B cell (primary cell): ENCODE measurements around the gene ASB2. TPM values are rescaled to one million over a fixed set of nuclear protein-coding genes. Genes with fewer than 3 reads are reported as not detected.

ENCODE experiments used
- ATAC-seq: fragments of 200-7000 bp; cut with Tn5 transposase; one replicate; pipeline ENCODE4 v1.10.0; 2021; ENCODE audit warnings: low read depth, mild to moderate bottlenecking, moderate number of reproducible peaks, moderate library complexity
- CTCF ChIA-PET: fragments of 350-600 bp; sonication (Branson Sonifier 250); formaldehyde crosslinking; loops from one replicate; lab custom pipeline; 2021; ENCODE audit warnings: antibody characterized with exemption, inconsistent platforms; lab: Charles Lee
- POLR2A ChIA-PET: fragments of 350-600 bp; sonication (Branson Sonifier 250); formaldehyde crosslinking; loops from one replicate; lab custom pipeline; 2021; ENCODE audit warnings: antibody characterized with exemption; lab: Charles Lee
- DNase-seq: peaks from one replicate; pipeline ENCODE4 v3.0.0; 2013
- H2AFZ ChIP-seq: 2 replicates; pipeline ENCODE4 v1.6.1; 2012; ENCODE audit warnings: mild to moderate bottlenecking, low read depth, low read length; ENCODE audit not compliant: insufficient read depth, poor library complexity, severe bottlenecking
- H3K27ac ChIP-seq, 2 donors: 1 replicate in 1 of 2; 2 replicates in 1 of 2; pipeline ENCODE4 v1.5.1; 2012 to 2013; ENCODE audit warnings: low read length in 2 of 2, mild to moderate bottlenecking in 2 of 2, moderate library complexity in 1 of 2
- H3K27me3 ChIP-seq, 4 experiments: fragments of 200-600 bp in 1 of 4; sonication (generic) in 1 of 4; replicated peaks in 1 of 4; 1 replicate in 2 of 4; 2 replicates in 2 of 4; pipeline versions ENCODE4 v1.6.1 to v1.7.0; 2013 to 2016; ENCODE audit warnings: low read length in 3 of 4, mild to moderate bottlenecking in 2 of 4, mixed read lengths in 1 of 4, moderate library complexity in 1 of 4; ENCODE audit not compliant: insufficient read depth in 4 of 4, control insufficient read depth in 3 of 4; ENCODE audit errors: control extremely low read depth in 1 of 4
- H3K36me3 ChIP-seq, 2 experiments: replicated peaks in 1 of 2; 1 replicate in 1 of 2; 2 replicates in 1 of 2; pipeline versions ENCODE4 v1.6.1 to v1.7.1; 2013; ENCODE audit warnings: low read length in 1 of 2; ENCODE audit not compliant: insufficient read depth in 2 of 2, control insufficient read depth in 1 of 2; ENCODE audit errors: control extremely low read depth in 1 of 2, extremely low read depth in 1 of 2
- H3K4me1 ChIP-seq, 2 donors: fragments of 200-600 bp in 1 of 2; sonication (generic) in 1 of 2; 1 replicate in 1 of 2; 2 replicates in 1 of 2; pipeline versions ENCODE4 v1.5.1 to v1.6.1; 2013 to 2017; ENCODE audit warnings: low read length in 2 of 2; ENCODE audit not compliant: control insufficient read depth in 2 of 2, insufficient read depth in 2 of 2
- H3K4me2 ChIP-seq: replicated peaks from 2 replicates; pipeline ENCODE3; 2012; ENCODE audit warnings: mild to moderate bottlenecking, low read depth, low read length; ENCODE audit not compliant: poor library complexity, severe bottlenecking
- H3K4me3 ChIP-seq, 5 experiments: fragments of 200-600 bp in 1 of 5; sonication (generic) in 1 of 5; 1 replicate in 3 of 5; 2 replicates in 2 of 5; pipeline versions ENCODE4 v1.5.1 to v1.7.0; 2011 to 2016; ENCODE audit warnings: low read length in 4 of 5, mild to moderate bottlenecking in 4 of 5, low read depth in 2 of 5, control low read depth in 1 of 5, moderate library complexity in 1 of 5; ENCODE audit not compliant: insufficient read depth in 1 of 5; ENCODE audit errors: control extremely low read depth in 1 of 5, extremely low read depth in 1 of 5
- H3K79me2 ChIP-seq: fragments of 200-600 bp; sonication (generic); one replicate; pipeline ENCODE4 v1.6.0; 2016; ENCODE audit warnings: low read length; ENCODE audit not compliant: control insufficient read depth, insufficient read depth
- H3K9ac ChIP-seq: fragments of 200-600 bp; sonication (generic); 2 replicates; pipeline ENCODE4 v1.6.1; 2017; ENCODE audit warnings: mild to moderate bottlenecking, low read length, moderate library complexity
- H3K9me3 ChIP-seq, 3 donors: one replicate each; pipeline versions ENCODE4 v1.6.1 to v1.7.1; 2013; ENCODE audit warnings: low read length in 2 of 3; ENCODE audit not compliant: control insufficient read depth in 2 of 3, insufficient read depth in 1 of 3; ENCODE audit errors: control extremely low read depth in 1 of 3
- H4K20me1 ChIP-seq: 2 replicates; pipeline ENCODE4 v1.6.0; 2012; ENCODE audit warnings: mild to moderate bottlenecking, low read length; ENCODE audit not compliant: insufficient read depth, control insufficient read depth, poor library complexity, severe bottlenecking
- H3K27ac Mint-ChIP-seq: one replicate; pipeline ENCODE4 v1.8.0; 2021; ENCODE audit warnings: mixed read lengths
- H3K27me3 Mint-ChIP-seq: one replicate; pipeline ENCODE4 v1.8.0; 2021; ENCODE audit warnings: mixed read lengths
- H3K4me1 Mint-ChIP-seq: one replicate; pipeline ENCODE4 v1.8.0; 2021; ENCODE audit warnings: mixed read lengths
- H3K4me3 Mint-ChIP-seq: one replicate; pipeline ENCODE4 v1.8.0; 2021; ENCODE audit warnings: mixed read lengths
- H3K9me3 Mint-ChIP-seq: one replicate; pipeline ENCODE4 v1.8.0; 2022; ENCODE audit warnings: mixed read lengths; ENCODE audit not compliant: insufficient read depth
- EZH2 ChIP-seq: IDR thresholded peaks from 2 replicates; pipeline ENCODE4 v1.6.1; 2012; ENCODE audit warnings: borderline replicate concordance, low read depth, mild to moderate bottlenecking, moderate library complexity, low read length; ENCODE audit not compliant: insufficient read depth, poor library complexity, severe bottlenecking
- WGBS: methylation state at CpG from one replicate; pipeline ENCODE4 v1.1.5; 2013; ENCODE audit warnings: missing lambda C conversion rate; ENCODE audit not compliant: insufficient coverage; 5-methylcytosine and 5-hydroxymethylcytosine counted together
- intact Hi-C: fragments of 100-400 bp; cut with micrococcal nuclease; formaldehyde crosslinking; loops from one replicate; pipeline ENCODE4 v1.10.0; 2022
- polyA plus RNA-seq: library from polyadenylated mRNA; depleted of rRNA; stranded (reverse); fragments of >200 nt; gene quantifications from 2 replicates; pipeline ENCODE4 v1.2.3, GENCODE V29; 2012
- total RNA-seq, 2 donors: library from RNA; stranded (reverse); fragments of 120-200 nt in 1 of 2; gene quantifications; 1 replicate in 1 of 2; 2 replicates in 1 of 2; pipeline versions ENCODE4 v1.2.3 to v1.2.4, GENCODE V29; 2013 to 2022
- TF ChIP-seq, protein P1 (sequence below): fragments of 200-600 bp; IDR thresholded peaks from one replicate; pipeline ENCODE4 v1.8.0; 2022; ENCODE audit warnings: antibody characterized with exemption, mild to moderate bottlenecking

ASB2 gene
- total and polyA plus RNA-seq, 2 donors (not counting 1 experiment from before 2014, with no cell fraction given), result 1.5 to 2.7 TPM

GRCh38 chr14:93940437-93940836, 35.9 kb downstream of the ASB2 start:
- no peak overlapping the region for H3K4me3 ChIP-seq
- H2AFZ ChIP-seq, result no peak overlapping the region
- ChIA-PET CTCF (interaction anchor here (0.9 to 22.1 kb wide), 15 partner anchors 17 to 827 kb away, joined by 3 to 1036 read pairs (median 9); partner anchors contain the start of genes ASB2, CCDC197, DDX24 and IFI27L1), POLR2A (interaction anchor here (0.8 to 3.1 kb wide), 6 partner anchors 22 to 59 kb away, joined by 3 to 25 read pairs (median 4); no protein-coding TSS in a partner anchor)
- no peak overlapping the region for H3K27ac ChIP-seq
- DNase-seq, result no peak
- H4K20me1 ChIP-seq, result no peaks in the 10 kb centered on the region
- WGBS, result 91% methylated on average over 6 of the region's 6 CpGs
- no peak overlapping the region for H3K4me2 ChIP-seq
- H3K9me3 ChIP-seq, result peaks cover 0 to 3% (median 0%) of the 10 kb centered on the region in 3 donors
- no peak overlapping the region for H3K27ac Mint-ChIP-seq
- no peaks in the 10 kb centered on the region for H3K9me3 Mint-ChIP-seq
- H3K9ac ChIP-seq, result no peak overlapping the region
- no peaks in the 10 kb centered on the region for H3K36me3 ChIP-seq
- no peaks in the 10 kb centered on the region for H3K79me2 ChIP-seq
- peak overlapping the region; percentile 23 for H3K4me3 Mint-ChIP-seq
- H3K4me1 ChIP-seq, result peaks cover 5 to 11% of the 10 kb centered on the region in 2 donors
- H3K4me1 Mint-ChIP-seq, result peaks cover 14% of the 10 kb centered on the region
- peaks cover 13% of the 10 kb centered on the region for H3K27me3 Mint-ChIP-seq
- ATAC-seq, result no peak
- peaks cover 0 to 11% (median 2%) of the 10 kb centered on the region in 4 experiments for H3K27me3 ChIP-seq
- TF ChIP-seq EZH2, result no peak
- TF ChIP-seq, protein P1, sequence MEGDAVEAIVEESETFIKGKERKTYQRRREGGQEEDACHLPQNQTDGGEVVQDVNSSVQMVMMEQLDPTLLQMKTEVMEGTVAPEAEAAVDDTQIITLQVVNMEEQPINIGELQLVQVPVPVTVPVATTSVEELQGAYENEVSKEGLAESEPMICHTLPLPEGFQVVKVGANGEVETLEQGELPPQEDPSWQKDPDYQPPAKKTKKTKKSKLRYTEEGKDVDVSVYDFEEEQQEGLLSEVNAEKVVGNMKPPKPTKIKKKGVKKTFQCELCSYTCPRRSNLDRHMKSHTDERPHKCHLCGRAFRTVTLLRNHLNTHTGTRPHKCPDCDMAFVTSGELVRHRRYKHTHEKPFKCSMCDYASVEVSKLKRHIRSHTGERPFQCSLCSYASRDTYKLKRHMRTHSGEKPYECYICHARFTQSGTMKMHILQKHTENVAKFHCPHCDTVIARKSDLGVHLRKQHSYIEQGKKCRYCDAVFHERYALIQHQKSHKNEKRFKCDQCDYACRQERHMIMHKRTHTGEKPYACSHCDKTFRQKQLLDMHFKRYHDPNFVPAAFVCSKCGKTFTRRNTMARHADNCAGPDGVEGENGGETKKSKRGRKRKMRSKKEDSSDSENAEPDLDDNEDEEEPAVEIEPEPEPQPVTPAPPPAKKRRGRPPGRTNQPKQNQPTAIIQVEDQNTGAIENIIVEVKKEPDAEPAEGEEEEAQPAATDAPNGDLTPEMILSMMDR, result no peak
- intact Hi-C loops, result no loop called here
